K562 (cell line): ENCODE data around the gene MSH4. TPM values are rescaled to one million over a fixed set of nuclear protein-coding genes. Genes with fewer than 3 reads are reported as not detected.

Source experiments
- ATAC-seq: fragments of 200-7000 bp; cut with Tn5 transposase; 3 replicates; pipeline ENCODE4 v1.9.1; 2020; ENCODE audit warnings: moderate library complexity
- BruUV-seq: library from RNA; stranded (reverse); fragments of 400-500 nt; replicated peaks from 2 replicates; lab custom pipeline; 2021; lab: Mats Ljungman, UMichigan
- CTCF ChIA-PET: fragments of 300-600 bp; formaldehyde crosslinking; extraction: SDS; loops from one replicate; lab custom pipeline; 2021; ENCODE audit warnings: low intra/inter-chr PET ratio; lab: Yijun Ruan, JAX
- POLR2A ChIA-PET: fragments of 300-600, 350-650 bp; sonication (Branson Sonifier 250); formaldehyde crosslinking; extraction: SDS; loops from one replicate; lab custom pipeline; 2021; ENCODE audit warnings: antibody characterized with exemption, inconsistent platforms; lab: Yijun Ruan, JAX
- DNase-seq, 4 experiments: peaks; one replicate each; pipeline versions ENCODE4 v3.0.0 to v3.0.0-alpha.2; 2011 to 2018; ENCODE audit warnings: low spot score in 3 of 4, mixed read lengths in 3 of 4; ENCODE audit errors: extremely low read depth in 1 of 4
- FAIRE-seq: peaks from 2 replicates; lab custom pipeline; 2011; peaks lifted over from hg19 to GRCh38; lab: Jason Lieb, UNC
- H2AFZ ChIP-seq: 2 replicates; pipeline ENCODE4 v1.6.0; 2011; ENCODE audit warnings: low read depth, low read length, control low read depth, inconsistent platforms
- H3K27ac ChIP-seq: fragments of 200-600 bp; 3 replicates; pipeline ENCODE4 v1.8.0; 2011; ENCODE audit warnings: low read depth, mild to moderate bottlenecking, control low read depth, inconsistent platforms, low read length, moderate library complexity, mixed read lengths; ENCODE audit errors: extremely low read depth
- H3K27me3 ChIP-seq, 2 experiments: fragments of 300-600 bp in 1 of 2; 2 replicates in 1 of 2; 3 replicates in 1 of 2; pipeline versions ENCODE4 v1.6.0 to v1.8.0; 2011; ENCODE audit warnings: inconsistent platforms in 2 of 2, low read length in 2 of 2, mild to moderate bottlenecking in 1 of 2, mixed read lengths in 1 of 2, moderate library complexity in 1 of 2; ENCODE audit not compliant: control insufficient read depth in 2 of 2, insufficient read depth in 2 of 2
- H3K36me3 ChIP-seq: fragments of 300-600 bp; 3 replicates; pipeline ENCODE4 v1.8.0; 2011; ENCODE audit warnings: mild to moderate bottlenecking, low read length, inconsistent platforms; ENCODE audit not compliant: control insufficient read depth, insufficient read depth
- H3K4me1 ChIP-seq, 2 experiments: fragments of 200-600 bp in 1 of 2; replicated peaks in 1 of 2; 2 replicates in 1 of 2; 3 replicates in 1 of 2; pipeline versions ENCODE4 v1.5.1 to v1.8.0; 2011; ENCODE audit warnings: inconsistent platforms in 2 of 2, low read length in 2 of 2, mild to moderate bottlenecking in 1 of 2, mixed read lengths in 1 of 2, moderate library complexity in 1 of 2; ENCODE audit not compliant: control insufficient read depth in 2 of 2, insufficient read depth in 2 of 2
- H3K4me2 ChIP-seq: 2 replicates; pipeline ENCODE4 v1.6.1; 2011; ENCODE audit warnings: low read length, control low read depth, inconsistent platforms, mixed read lengths; ENCODE audit not compliant: insufficient read depth
- H3K4me3 ChIP-seq: fragments of 200-600 bp; sonication (generic), shearing (Covaris generic); 2 replicates; pipeline ENCODE4 v1.5.1; 2016; ENCODE audit warnings: control low read depth, inconsistent platforms
- H3K79me2 ChIP-seq: fragments of 200-600 bp; 3 replicates; pipeline ENCODE4 v1.8.0; 2011; ENCODE audit warnings: low read length, inconsistent platforms; ENCODE audit not compliant: control insufficient read depth, insufficient read depth
- H3K9ac ChIP-seq, 2 experiments: 2 replicates each; pipeline versions ENCODE4 v1.6.0 to v1.6.1; 2011; ENCODE audit warnings: low read depth in 2 of 2, low read length in 2 of 2, control low read depth in 1 of 2, inconsistent platforms in 1 of 2, mild to moderate bottlenecking in 1 of 2, mixed read lengths in 1 of 2; ENCODE audit not compliant: insufficient read depth in 1 of 2
- H3K9me1 ChIP-seq: one replicate; pipeline ENCODE4 v1.6.0; 2011; ENCODE audit warnings: inconsistent platforms, mild to moderate bottlenecking, low read length, moderate library complexity; ENCODE audit not compliant: control insufficient read depth, insufficient read depth
- H3K9me3 ChIP-seq: replicated peaks from 2 replicates; pipeline ENCODE4 v1.5.1; 2011; ENCODE audit warnings: low read depth, low read length, inconsistent platforms; ENCODE audit not compliant: control insufficient read depth, insufficient read depth
- H4K20me1 ChIP-seq: replicated peaks from 2 replicates; pipeline ENCODE4 v1.6.1; 2011; ENCODE audit warnings: low read length, inconsistent platforms, mixed read lengths; ENCODE audit not compliant: control insufficient read depth, insufficient read depth
- CLOCK ChIP-seq: fragments of 250-450 bp; sonication (Bioruptor Pico); IDR thresholded peaks from 2 replicates; pipeline ENCODE4 v1.4.0; 2020; ENCODE audit warnings: mild to moderate bottlenecking, moderate library complexity, borderline replicate concordance
- CXXC5 ChIP-seq: fragments of 250-450 bp; sonication (Bioruptor Pico); IDR thresholded peaks from 2 replicates; pipeline ENCODE4 v1.8.0; 2022; ENCODE audit warnings: inconsistent platforms, mild to moderate bottlenecking, moderate library complexity
- E2F8 ChIP-seq: fragments of 450-650 bp; IDR thresholded peaks from 2 replicates; pipeline ENCODE4 v1.7.1; 2018; ENCODE audit warnings: mild to moderate bottlenecking, low read depth; ENCODE audit not compliant: partially characterized antibody
- NBN ChIP-seq: fragments of 450-650 bp; IDR thresholded peaks from 2 replicates; pipeline ENCODE4 v1.6.1; 2016; ENCODE audit warnings: low read depth, mild to moderate bottlenecking
- NR2C2 ChIP-seq, 2 experiments: fragments of 200-800 bp in 1 of 2; sonication (Bioruptor generic) in 1 of 2; sonication (generic) in 1 of 2; formaldehyde crosslinking in 1 of 2; IDR thresholded peaks; 2 replicates each; pipeline versions ENCODE4 v1.6.1 to v1.8.0; 2016 to 2022; ENCODE audit warnings: mild to moderate bottlenecking in 1 of 2, missing compliant biosample characterization in 1 of 2, missing genetic modification characterization in 1 of 2, missing genetic modification reagents in 1 of 2
- RBM25 ChIP-seq: fragments of 200-400 bp; formaldehyde crosslinking; IDR thresholded peaks from 2 replicates; pipeline ENCODE4 v1.6.1; 2018; ENCODE audit warnings: low read length, low read depth, moderate library complexity; ENCODE audit not compliant: severe bottlenecking
- RCOR1 ChIP-seq, 2 experiments: IDR thresholded peaks; 2 replicates each; pipeline ENCODE4 v1.6.1; 2012; ENCODE audit warnings: low read depth in 2 of 2, low read length in 2 of 2, borderline replicate concordance in 1 of 2, improper control_type of control experiment in 1 of 2
- SMAD1 ChIP-seq: fragments of 150-350 bp; IDR thresholded peaks from 2 replicates; pipeline ENCODE4 v1.6.1; 2014; ENCODE audit warnings: low read length, low read depth; ENCODE audit not compliant: partially characterized antibody
- WHSC1 ChIP-seq: IDR thresholded peaks from one replicate; pipeline ENCODE4 v1.6.1; 2012; ENCODE audit warnings: low read length, control low read depth, inconsistent platforms
- ZBTB33 ChIP-seq: sonication (generic); formaldehyde crosslinking; IDR thresholded peaks from 2 replicates; pipeline ENCODE4 v1.8.1; 2023; ENCODE audit warnings: mild to moderate bottlenecking, missing genetic modification reagents
- ZNF444 ChIP-seq: fragments of 250-450 bp; sonication (Bioruptor Pico); IDR thresholded peaks from 2 replicates; pipeline ENCODE4 v1.4.0; 2020; ENCODE audit warnings: mild to moderate bottlenecking, moderate library complexity
- WGBS: fragments of 100-300 bp; shearing (Covaris generic); methylation state at CpG from one replicate; pipeline ENCODE4 v1.1.6; 2016; ENCODE audit warnings: low coverage, mixed read lengths; ENCODE audit not compliant: insufficient coverage; ENCODE audit errors: missing lambda C conversion rate; 5-methylcytosine and 5-hydroxymethylcytosine counted together
- in situ Hi-C: fragments of 300-500 bp; cut with MboI; formaldehyde crosslinking; loops from 4 replicates; pipeline ENCODE4 v1.15.0; 2018; ENCODE audit warnings: inconsistent platforms, mixed read lengths
- intact Hi-C: fragments of 100-400 bp; cut with micrococcal nuclease; formaldehyde crosslinking; loops from 2 replicates; pipeline ENCODE4 v1.14.2; 2022
- polyA plus RNA-seq, 8 experiments: library from polyadenylated mRNA; depleted of rRNA in 4 of 8; stranded (reverse) in 5 of 8; unstranded in 3 of 8; fragments of >200 nt; fragmentation: Nextera tagmentation in 2 of 8; fragmentation: Illumina TruSeq in 1 of 8; extraction: Ambion mirVana in 2 of 8; extraction: Trizol in 1 of 8; gene quantifications; 2 replicates each; pipeline versions ENCODE4 v1.2.1 to v1.2.3, GENCODE V29; 2011 to 2014; ENCODE audit warnings: inconsistent platforms in 1 of 8, missing spikeins in 1 of 8
- total RNA-seq, 7 experiments: library from RNA; depleted of rRNA in 6 of 7; stranded (reverse); fragments of >200 nt in 6 of 7; fragmentation: Illumina TruSeq in 2 of 7; extraction: Trizol in 2 of 7; gene quantifications; 2 replicates each; pipeline versions ENCODE4 v1.2.1 to v1.2.3, GENCODE V29; 2011 to 2021; ENCODE audit warnings: low replicate concordance in 1 of 7

The MSH4 gene
- total and polyA plus RNA-seq, 9 of the 15 experiments (the other 6 are each of a cell fraction or from before 2014, with no cell fraction given), result 0.04 to 0.18 (median 0.12) TPM; not detected in 4

DNA sequence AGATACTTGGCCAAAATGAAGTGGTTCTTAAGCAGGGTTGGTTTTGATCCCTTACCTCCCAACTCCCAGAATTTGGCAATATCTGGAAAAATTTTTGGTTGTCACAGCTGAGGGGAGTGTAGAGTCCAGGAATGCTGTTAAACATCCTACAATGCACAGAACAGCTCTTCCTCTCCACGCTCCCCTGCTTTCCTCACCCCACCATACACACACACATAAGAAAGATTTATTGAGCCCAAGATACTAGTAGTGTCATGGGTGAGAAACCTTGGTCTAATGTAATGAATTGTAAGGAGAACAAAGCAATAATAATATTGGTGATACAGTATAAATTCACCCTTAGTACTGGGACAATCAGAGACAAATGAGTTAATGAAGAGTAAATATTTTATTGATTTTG lies 87.8 kb downstream of the MSH4 start:
- Histone ChIP-seq H3K36me3 (no peaks in the 10 kb centered on the region), H3K27ac (no peak overlapping the region), H3K4me3 (no peak overlapping the region), H3K27me3 (no peaks in the 10 kb centered on the region), H3K4me1 (no peaks in the 10 kb centered on the region), H3K4me2 (no peak overlapping the region), H4K20me1 (no peaks in the 10 kb centered on the region), H3K9me1 (no peaks in the 10 kb centered on the region), H3K9me3 (no peaks in the 10 kb centered on the region), H3K79me2 (no peaks in the 10 kb centered on the region), H3K9ac (no peak overlapping the region), H2AFZ (no peak overlapping the region)
- BruUV-seq, result no TSS peak
- 0% methylated on average over 1 of the region's 1 CpG for WGBS
- intact Hi-C loops, result no loop called here
- no peak for FAIRE-seq
- CTCF ChIA-PET, result no interaction called here
- in situ Hi-C loops, result no loop called here
- TF ChIP-seq CXXC5 (CRISPR knock-in tag) (no peak), SMAD1 (no peak), E2F8 (no peak), NR2C2 (CRISPR knock-in tag; IDR thresholded peaks at IDR 0.05) (no peak), NR2C2 (tag; IDR thresholded peaks at IDR 0.05) (no peak), WHSC1 (no peak), RCOR1 (IDR thresholded peaks at IDR 0.05; ENCODE audit: borderline replicate concordance in 1 of 2, low read depth in 2 of 2, low read length in 2 of 2) (no peak), ZNF444 (CRISPR knock-in tag) (no peak), ZBTB33 (CRISPR knock-in tag) (no peak), NBN (no peak), RBM25 (no peak), CLOCK (CRISPR knock-in tag) (no peak)
- no peak for DNase-seq
- ATAC-seq, result no peak
- POLR2A ChIA-PET, result no interaction called here
